NB4 (cell line): ENCODE data around the gene SYDE2.

ENCODE experiments used
- CTCF ChIP-seq: IDR thresholded peaks from one replicate; pipeline ENCODE4 v1.5.1; 2012; ENCODE audit warnings: low read depth, low read length
- MAX ChIP-seq: IDR thresholded peaks from 2 replicates; pipeline ENCODE4 v1.6.1; 2011; ENCODE audit warnings: low read depth, low read length
- MYC ChIP-seq: IDR thresholded peaks from 2 replicates; pipeline ENCODE4 v1.6.1; 2011; ENCODE audit warnings: low read depth, low read length
- POLR2A ChIP-seq: IDR thresholded peaks from 2 replicates; pipeline ENCODE4 v1.6.1; 2011; ENCODE audit warnings: mild to moderate bottlenecking; ENCODE audit not compliant: insufficient read length; ENCODE audit errors: extremely low read depth

- no peak for TF ChIP-seq CTCF
- TF ChIP-seq POLR2A: no peak
- TF ChIP-seq MAX: no peak
- no peak for TF ChIP-seq MYC
These were observed 951 bp downstream of the SYDE2 start for GRCh38 chr1:85199667-85200462.
